PC-3 (cell line): ENCODE results near the gene DLL3.

Source experiments
- CTCF ChIP-seq: fragments of 300-600 bp; sonication (generic); conservative IDR thresholded peaks from 2 replicates; pipeline ENCODE4 v1.5.1; 2017; ENCODE audit warnings: antibody characterized with exemption, low read depth, mild to moderate bottlenecking, low read length
- EZH2 ChIP-seq: fragments of 300-600 bp; sonication (generic); IDR thresholded peaks from one replicate; pipeline ENCODE4 v1.6.1; 2017; ENCODE audit warnings: antibody characterized with exemption, mild to moderate bottlenecking, low read length; ENCODE audit not compliant: unreplicated experiment
- EZH2phosphoT487 ChIP-seq: fragments of 300-600 bp; sonication (generic); IDR thresholded peaks from 2 replicates; pipeline ENCODE4 v1.6.1; 2018; ENCODE audit warnings: mild to moderate bottlenecking, antibody characterized with exemption, low read length, borderline replicate concordance

DNA sequence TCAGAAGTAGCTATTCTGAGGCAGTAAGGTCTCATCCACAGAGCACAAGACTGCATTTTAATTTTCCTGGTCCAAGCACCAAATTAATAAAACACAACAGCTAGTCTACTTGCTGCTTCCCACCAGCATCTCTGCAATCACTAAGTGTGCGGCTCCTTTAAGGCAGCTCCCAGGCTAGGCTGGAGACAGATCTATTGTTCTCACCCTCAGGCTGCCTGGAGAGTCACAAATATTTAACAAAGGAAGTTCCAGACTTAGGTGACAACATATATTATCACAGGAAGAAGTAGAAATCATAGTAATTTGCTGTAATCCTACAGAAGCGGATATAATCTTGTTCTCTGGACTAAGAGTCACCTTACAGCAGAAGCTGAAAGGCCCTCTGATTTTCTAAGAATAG, 43.5 kb downstream of the DLL3 start:
- TF ChIP-seq CTCF (no peak), EZH2phosphoT487 (no peak), EZH2 (no peak)
